Right atrium auricular region (tissue), 2 donors: Measurements from ENCODE around the gene ACO1. TPM values are rescaled to one million over a fixed set of nuclear protein-coding genes. Genes with fewer than 3 reads are reported as not detected.

Source experiments
- DNase-seq: peaks from one replicate; pipeline ENCODE4 v3.0.0-alpha.2; 2019; ENCODE audit warnings: low spot score
- H3K27ac ChIP-seq, 2 donors: fragments of 200-600 bp; sonication (generic); 1 replicate in 1 of 2; 2 replicates in 1 of 2; pipeline ENCODE4 v1.5.1; 2016 to 2019
- H3K27me3 ChIP-seq, 2 donors: fragments of 200-600 bp; sonication (generic); one replicate each; pipeline versions ENCODE4 v1.5.1 to v1.6.0; 2017 to 2019
- H3K36me3 ChIP-seq: fragments of 200-600 bp; sonication (generic); one replicate; pipeline ENCODE4 v1.5.1; 2016
- H3K4me1 ChIP-seq, 2 donors: fragments of 200-600 bp; sonication (generic); one replicate each; pipeline versions ENCODE4 v1.5.1 to v1.6.0; 2017 to 2019
- H3K4me3 ChIP-seq, 2 donors: fragments of 200-600 bp; sonication (generic); 1 replicate in 1 of 2; 2 replicates in 1 of 2; pipeline ENCODE4 v1.5.1; 2017 to 2019; ENCODE audit warnings: mild to moderate bottlenecking in 1 of 2, moderate library complexity in 1 of 2
- H3K9me3 ChIP-seq, 2 donors: fragments of 200-600 bp; sonication (generic); one replicate each; pipeline ENCODE4 v1.5.1; 2019
- total RNA-seq, 2 donors: library from RNA; depleted of rRNA; stranded (reverse); fragments of >200 nt; gene quantifications; one replicate each; pipeline ENCODE4 v1.1.0, GENCODE V29; 2016
- TF ChIP-seq, protein P1 (sequence below), 2 donors: fragments of 200-600 bp; sonication (generic); IDR thresholded peaks; one replicate each; pipeline ENCODE4 v1.5.1; 2019; ENCODE audit warnings: antibody characterized with exemption in 2 of 2

The ACO1 gene
- total RNA-seq, 2 donors from 2014 or later: 37.2 to 43.8 TPM

DNA sequence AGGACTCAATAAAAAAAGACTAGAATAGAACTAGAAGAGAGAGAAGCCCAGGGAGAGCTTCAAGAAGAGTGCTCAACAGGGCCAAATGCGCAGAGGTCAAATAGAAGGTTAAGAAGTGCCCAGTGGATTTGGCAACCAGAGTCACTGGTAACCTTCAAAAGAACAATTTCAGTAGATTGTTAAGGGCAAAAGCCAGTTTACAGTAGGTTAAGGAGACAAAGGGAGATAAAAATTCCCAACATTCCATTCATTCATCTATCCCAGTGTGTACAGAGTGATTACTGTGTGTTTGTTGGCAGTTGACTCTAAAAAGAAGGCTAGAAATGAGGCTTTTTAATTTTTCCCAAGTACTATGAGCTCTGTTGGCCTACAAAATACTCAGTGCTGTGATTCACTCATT lies 72.1 kb downstream of the ACO1 start:
- TF ChIP-seq, protein P1, sequence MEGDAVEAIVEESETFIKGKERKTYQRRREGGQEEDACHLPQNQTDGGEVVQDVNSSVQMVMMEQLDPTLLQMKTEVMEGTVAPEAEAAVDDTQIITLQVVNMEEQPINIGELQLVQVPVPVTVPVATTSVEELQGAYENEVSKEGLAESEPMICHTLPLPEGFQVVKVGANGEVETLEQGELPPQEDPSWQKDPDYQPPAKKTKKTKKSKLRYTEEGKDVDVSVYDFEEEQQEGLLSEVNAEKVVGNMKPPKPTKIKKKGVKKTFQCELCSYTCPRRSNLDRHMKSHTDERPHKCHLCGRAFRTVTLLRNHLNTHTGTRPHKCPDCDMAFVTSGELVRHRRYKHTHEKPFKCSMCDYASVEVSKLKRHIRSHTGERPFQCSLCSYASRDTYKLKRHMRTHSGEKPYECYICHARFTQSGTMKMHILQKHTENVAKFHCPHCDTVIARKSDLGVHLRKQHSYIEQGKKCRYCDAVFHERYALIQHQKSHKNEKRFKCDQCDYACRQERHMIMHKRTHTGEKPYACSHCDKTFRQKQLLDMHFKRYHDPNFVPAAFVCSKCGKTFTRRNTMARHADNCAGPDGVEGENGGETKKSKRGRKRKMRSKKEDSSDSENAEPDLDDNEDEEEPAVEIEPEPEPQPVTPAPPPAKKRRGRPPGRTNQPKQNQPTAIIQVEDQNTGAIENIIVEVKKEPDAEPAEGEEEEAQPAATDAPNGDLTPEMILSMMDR (IDR thresholded peaks at IDR 0.05): no peak
- DNase-seq: no peak
- Histone ChIP-seq H3K4me3 (no peak overlapping the region), H3K9me3 (no peaks in the 10 kb centered on the region), H3K27me3 (no peaks in the 10 kb centered on the region), H3K4me1 (peaks cover 0 to 7% of the 10 kb centered on the region in 2 donors), H3K36me3 (peaks cover 41% of the 10 kb centered on the region), H3K27ac (no peak overlapping the region)

DNA sequence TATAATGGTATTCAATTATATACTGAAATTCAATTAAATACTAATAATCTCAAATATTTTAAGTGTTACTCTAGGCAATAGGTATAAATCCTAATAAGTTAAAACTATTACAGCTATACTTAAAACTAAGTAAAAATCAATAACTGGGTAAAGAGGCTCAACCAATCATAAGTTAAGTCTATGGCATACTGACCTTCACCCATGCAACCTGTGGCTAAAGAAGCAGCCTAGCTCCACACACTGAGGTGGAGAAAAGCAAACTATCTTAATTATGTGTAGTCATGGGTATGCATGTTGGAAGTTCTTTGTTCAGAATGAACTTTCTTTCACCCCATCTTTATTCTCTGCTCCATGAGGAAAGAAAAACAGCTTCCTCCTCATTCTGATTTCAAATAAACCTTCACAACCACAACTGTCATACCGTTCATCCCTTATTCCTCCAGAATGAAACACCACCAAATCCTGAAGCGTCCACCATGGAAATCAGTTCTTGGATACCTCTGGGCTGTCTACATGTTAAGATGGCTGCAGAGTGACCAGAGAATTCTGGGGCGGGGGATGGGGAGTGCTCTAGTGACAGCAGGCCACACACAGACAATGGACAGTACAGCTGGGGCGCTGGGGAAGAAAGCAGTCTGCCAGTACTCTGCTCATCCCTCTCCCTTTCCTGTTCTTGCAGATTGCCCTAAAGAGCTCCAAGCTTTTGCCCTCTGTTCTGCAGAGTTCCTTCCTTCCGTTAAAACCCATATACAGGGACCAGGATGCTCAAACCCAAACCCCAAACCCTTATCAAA lies 79.3 kb downstream of the ACO1 start:
- H3K9me3 ChIP-seq: no peaks in the 10 kb centered on the region
- TF ChIP-seq, protein P1 (IDR thresholded peaks at IDR 0.05): no peak
- no peaks in the 10 kb centered on the region for H3K27me3 ChIP-seq
- H3K27ac ChIP-seq: no peak overlapping the region
- peaks cover 16% of the 10 kb centered on the region for H3K36me3 ChIP-seq
- DNase-seq: no peak
- H3K4me1 ChIP-seq: no peaks in the 10 kb centered on the region
- no peak overlapping the region for H3K4me3 ChIP-seq

DNA sequence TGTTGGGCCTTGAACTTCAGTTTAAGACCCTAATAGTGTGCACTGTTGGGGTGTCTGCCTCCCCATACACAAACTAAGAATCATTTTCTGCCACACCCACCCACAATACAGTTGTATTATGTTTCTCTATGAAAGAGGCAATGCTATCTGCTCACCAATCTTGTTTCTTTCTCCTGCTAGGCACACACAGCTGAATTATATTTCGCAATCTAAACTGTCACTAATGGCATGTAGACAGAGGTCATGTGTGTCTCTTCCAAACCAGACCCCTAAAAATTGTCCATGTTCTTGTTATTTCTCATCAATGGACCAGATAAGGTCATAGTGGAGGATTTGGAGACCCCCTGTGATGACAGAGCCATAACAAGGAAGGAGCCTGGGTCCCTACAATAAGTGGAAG lies 84.3 kb downstream of the ACO1 start:
- H3K36me3 ChIP-seq: peaks cover 22% of the 10 kb centered on the region
- TF ChIP-seq, protein P1 (IDR thresholded peaks at IDR 0.05): no peak
- H3K4me1 ChIP-seq: no peaks in the 10 kb centered on the region
- no peaks in the 10 kb centered on the region for H3K27me3 ChIP-seq
- H3K9me3 ChIP-seq: no peaks in the 10 kb centered on the region
- DNase-seq: no peak
- H3K4me3 ChIP-seq: no peak overlapping the region
- no peak overlapping the region for H3K27ac ChIP-seq

GRCh38 chr9:32472344-32472743 lies 87.9 kb downstream of the ACO1 start:
- H3K36me3 ChIP-seq: peaks cover 31% of the 10 kb centered on the region
- no peaks in the 10 kb centered on the region for H3K9me3 ChIP-seq
- TF ChIP-seq, protein P1 (IDR thresholded peaks at IDR 0.05): no peak
- no peak overlapping the region for H3K27ac ChIP-seq
- no peak overlapping the region for H3K4me3 ChIP-seq
- no peaks in the 10 kb centered on the region for H3K4me1 ChIP-seq
- no peaks in the 10 kb centered on the region for H3K27me3 ChIP-seq
- no peak for DNase-seq

- Histone ChIP-seq H3K36me3 (peaks cover 50% of the 10 kb centered on the region), H3K27ac (no peak overlapping the region), H3K27me3 (no peaks in the 10 kb centered on the region), H3K9me3 (no peaks in the 10 kb centered on the region), H3K4me3 (no peak overlapping the region), H3K4me1 (no peaks in the 10 kb centered on the region)
- TF ChIP-seq, protein P1 (IDR thresholded peaks at IDR 0.05): no peak
- no peak for DNase-seq
These were observed 98.9 kb downstream of the ACO1 start for GRCh38 chr9:32483343-32483742.
